HepG2 (cell line): ENCODE data around the gene IFNLR1.
"Not testable (repeated sequence)": the region's sequence is repeated elsewhere in the genome, so short reads cannot be mapped to it uniquely, and the experiment has no call there.

Experiments
- BRCA1 ChIP-seq: sonication (generic); formaldehyde crosslinking; IDR thresholded peaks from 2 replicates; pipeline ENCODE4 v1.4.0; 2020; ENCODE audit warnings: missing genetic modification reagents
- NONO ChIP-seq, 2 experiments: fragments of 450-650 bp in 1 of 2; sonication (generic) in 1 of 2; formaldehyde crosslinking in 1 of 2; IDR thresholded peaks in 1 of 2; conservative IDR thresholded peaks in 1 of 2; 2 replicates each; pipeline versions ENCODE4 v1.6.1 to v1.8.0; 2017 to 2022; ENCODE audit warnings: mild to moderate bottlenecking in 1 of 2, missing genetic modification reagents in 1 of 2, moderate library complexity in 1 of 2
- PATZ1 ChIP-seq: sonication (generic); formaldehyde crosslinking; IDR thresholded peaks from 2 replicates; pipeline ENCODE4 v1.4.0; 2020; ENCODE audit warnings: missing genetic modification reagents
- TCF7 ChIP-seq: sonication (generic); IDR thresholded peaks from 2 replicates; pipeline ENCODE4 v1.6.1; 2016; ENCODE audit warnings: antibody characterized with exemption, low read depth

GRCh38 chr1:24207395-24207687, 20.3 kb upstream of the IFNLR1 start:
- not testable (repeated sequence) for TF ChIP-seq PATZ1 (CRISPR knock-in tag); NONO (IDR thresholded peaks at IDR 0.05); NONO (CRISPR knock-in tag; conservative IDR thresholded peaks at IDR 0.05); BRCA1 (CRISPR knock-in tag); TCF7
